Nephron progenitor cell (in vitro differentiated cells): Measurements from ENCODE around the gene RAB31.
A peak's percentile ranks its signal among the peaks of the same experiment; 100 is the strongest.

ENCODE experiments used
- DNase-seq: peaks from one replicate; pipeline ENCODE4 v3.0.0; 2021
- H3K27ac Mint-ChIP-seq: 2 replicates; pipeline ENCODE4 v1.8.0; 2021; ENCODE audit warnings: mild to moderate bottlenecking, moderate library complexity, mixed read lengths
- H3K27me3 Mint-ChIP-seq: 2 replicates; pipeline ENCODE4 v1.8.0; 2021; ENCODE audit warnings: mild to moderate bottlenecking, low read depth, mixed read lengths; ENCODE audit not compliant: poor library complexity
- H3K36me3 Mint-ChIP-seq: 2 replicates; pipeline ENCODE4 v1.8.0; 2021; ENCODE audit warnings: low read depth, mixed read lengths
- H3K4me1 Mint-ChIP-seq: 2 replicates; pipeline ENCODE4 v1.8.0; 2021; ENCODE audit warnings: mixed read lengths
- H3K4me3 Mint-ChIP-seq: 2 replicates; pipeline ENCODE4 v1.8.0; 2021; ENCODE audit warnings: mild to moderate bottlenecking, moderate library complexity, mixed read lengths
- H3K9me3 Mint-ChIP-seq: 2 replicates; pipeline ENCODE4 v1.8.0; 2021; ENCODE audit warnings: mild to moderate bottlenecking, moderate library complexity, mixed read lengths
- TF ChIP-seq, protein P1 (sequence below): fragments of 200-600 bp; sonication (generic); IDR thresholded peaks from 2 replicates; pipeline ENCODE4 v1.5.0; 2021; ENCODE audit warnings: antibody characterized with exemption

RAB31 gene

GRCh38 chr18:9831036-9831722 lies 123.1 kb downstream of the RAB31 start:
- H3K27ac Mint-ChIP-seq: peak overlapping the region; percentile 29
- no peak overlapping the region for H3K4me3 Mint-ChIP-seq
- DNase-seq: no peak

DNA sequence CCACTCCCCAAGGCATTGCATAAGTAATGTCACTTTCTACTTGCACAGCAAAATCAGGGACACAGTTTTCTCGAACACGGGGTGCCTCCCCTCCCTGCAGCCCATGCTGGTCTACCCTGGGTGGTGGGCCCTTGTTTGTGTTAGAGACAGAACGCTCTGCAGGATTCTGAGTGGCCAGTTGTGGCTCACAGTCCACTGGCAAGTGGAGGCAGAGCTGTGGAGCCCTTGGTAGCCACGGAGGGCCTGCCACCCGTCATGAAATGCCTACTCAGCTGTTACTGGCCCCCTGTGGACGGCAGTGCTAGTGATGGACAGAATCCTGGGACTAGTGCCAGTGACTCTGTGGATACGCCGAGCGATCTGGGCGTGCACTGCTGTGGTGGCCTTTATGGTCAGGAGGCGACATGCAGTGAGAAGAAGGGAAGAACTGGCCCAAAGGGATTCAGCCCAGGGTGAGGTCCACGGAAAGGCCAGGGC lies 123.7 kb downstream of the RAB31 start:
- Mint-ChIP-seq H3K36me3 (peaks cover 8% of the 10 kb centered on the region), H3K27me3 (no peaks in the 10 kb centered on the region), H3K4me3 (no peak overlapping the region), H3K9me3 (no peaks in the 10 kb centered on the region), H3K4me1 (peaks cover 22% of the 10 kb centered on the region), H3K27ac (no peak overlapping the region)
- TF ChIP-seq, protein P1, sequence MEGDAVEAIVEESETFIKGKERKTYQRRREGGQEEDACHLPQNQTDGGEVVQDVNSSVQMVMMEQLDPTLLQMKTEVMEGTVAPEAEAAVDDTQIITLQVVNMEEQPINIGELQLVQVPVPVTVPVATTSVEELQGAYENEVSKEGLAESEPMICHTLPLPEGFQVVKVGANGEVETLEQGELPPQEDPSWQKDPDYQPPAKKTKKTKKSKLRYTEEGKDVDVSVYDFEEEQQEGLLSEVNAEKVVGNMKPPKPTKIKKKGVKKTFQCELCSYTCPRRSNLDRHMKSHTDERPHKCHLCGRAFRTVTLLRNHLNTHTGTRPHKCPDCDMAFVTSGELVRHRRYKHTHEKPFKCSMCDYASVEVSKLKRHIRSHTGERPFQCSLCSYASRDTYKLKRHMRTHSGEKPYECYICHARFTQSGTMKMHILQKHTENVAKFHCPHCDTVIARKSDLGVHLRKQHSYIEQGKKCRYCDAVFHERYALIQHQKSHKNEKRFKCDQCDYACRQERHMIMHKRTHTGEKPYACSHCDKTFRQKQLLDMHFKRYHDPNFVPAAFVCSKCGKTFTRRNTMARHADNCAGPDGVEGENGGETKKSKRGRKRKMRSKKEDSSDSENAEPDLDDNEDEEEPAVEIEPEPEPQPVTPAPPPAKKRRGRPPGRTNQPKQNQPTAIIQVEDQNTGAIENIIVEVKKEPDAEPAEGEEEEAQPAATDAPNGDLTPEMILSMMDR: no peak
- DNase-seq: no peak

More at GRCh38 chr18:9831036-9831722, 123.1 kb downstream of the RAB31 start:
- Mint-ChIP-seq H3K36me3 (peaks cover 6% of the 10 kb centered on the region), H3K4me1 (peaks cover 16% of the 10 kb centered on the region), H3K9me3 (no peaks in the 10 kb centered on the region), H3K27me3 (no peaks in the 10 kb centered on the region)
- TF ChIP-seq, protein P1: no peak

GRCh38 chr18:9832871-9833270 lies 124.8 kb downstream of the RAB31 start:
- TF ChIP-seq, protein P1: no peak
- Mint-ChIP-seq H3K36me3 (peaks cover 13% of the 10 kb centered on the region), H3K27me3 (no peaks in the 10 kb centered on the region), H3K9me3 (no peaks in the 10 kb centered on the region), H3K27ac (no peak overlapping the region), H3K4me3 (no peak overlapping the region), H3K4me1 (peaks cover 29% of the 10 kb centered on the region)
- DNase-seq: no peak

DNA sequence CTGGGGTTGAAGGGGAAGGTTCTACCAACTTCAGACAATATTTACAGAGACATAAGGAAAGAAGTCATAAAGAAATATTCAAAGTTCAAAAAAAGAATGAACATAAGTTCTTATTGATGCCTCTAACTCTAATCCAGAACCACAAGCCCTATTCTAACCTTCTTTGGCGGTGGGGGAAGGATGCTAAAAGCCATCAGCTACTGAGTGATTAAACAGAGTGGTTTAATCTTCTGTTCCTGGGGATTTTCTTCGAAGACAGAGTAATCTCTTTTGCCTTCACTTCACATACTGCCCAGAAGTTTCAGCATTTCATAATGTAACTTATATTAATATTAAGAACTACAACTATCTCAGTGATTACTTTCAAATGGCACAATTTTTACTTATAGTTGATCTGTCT lies 126.5 kb downstream of the RAB31 start:
- TF ChIP-seq, protein P1: no peak
- Mint-ChIP-seq H3K9me3 (no peaks in the 10 kb centered on the region), H3K4me1 (peaks cover 46% of the 10 kb centered on the region), H3K36me3 (peaks cover 13% of the 10 kb centered on the region), H3K4me3 (no peak overlapping the region), H3K27ac (no peak overlapping the region), H3K27me3 (peaks cover 5% of the 10 kb centered on the region)
- DNase-seq: no peak

DNA sequence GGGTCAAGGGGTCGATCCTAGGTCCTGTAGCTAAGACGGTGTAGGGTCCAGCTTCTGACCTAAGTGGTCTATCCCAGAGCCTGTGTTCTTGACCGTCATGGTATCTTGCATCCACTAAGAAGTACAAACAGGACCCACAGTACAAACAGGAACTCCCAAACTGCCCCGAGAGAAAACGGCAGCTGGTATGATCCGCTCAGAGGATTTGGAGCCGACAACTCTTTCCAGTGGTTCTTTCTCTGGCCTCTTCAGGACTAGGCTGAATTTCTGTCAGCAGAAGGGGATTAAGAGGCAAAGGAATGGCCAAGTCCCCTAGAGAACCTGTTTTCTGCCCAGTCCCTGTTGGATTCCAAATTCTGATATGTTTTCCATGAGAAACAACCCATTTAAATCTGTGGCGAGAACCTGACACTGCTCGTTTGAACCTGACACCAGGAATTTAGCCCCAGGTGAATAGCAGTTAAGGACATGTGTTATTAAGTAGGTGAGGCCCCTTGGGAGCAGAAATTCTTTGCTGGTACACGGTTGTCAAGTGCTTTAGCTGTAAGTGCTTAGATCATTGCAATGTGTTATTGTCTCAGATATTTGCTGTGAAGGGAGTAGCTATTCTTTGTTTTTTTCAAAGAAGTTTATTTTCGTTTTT lies 127.1 kb downstream of the RAB31 start:
- DNase-seq: no peak
- Mint-ChIP-seq H3K9me3 (no peaks in the 10 kb centered on the region), H3K36me3 (peaks cover 13% of the 10 kb centered on the region), H3K27me3 (peaks cover 5% of the 10 kb centered on the region), H3K27ac (peak overlapping the region; percentile 49), H3K4me3 (no peak overlapping the region), H3K4me1 (peaks cover 51% of the 10 kb centered on the region)
- TF ChIP-seq, protein P1: no peak
